Liver (tissue), 3 donors: ENCODE measurements around the gene RASL10B.

ENCODE experiments used
- FOXA1 ChIP-seq: IDR thresholded peaks from 2 replicates; pipeline ENCODE4 v1.6.1; 2016; ENCODE audit warnings: antibody characterized with exemption
- GABPA ChIP-seq, 2 donors: IDR thresholded peaks in 1 of 2; conservative IDR thresholded peaks in 1 of 2; 2 replicates each; pipeline ENCODE4 v1.6.1; 2016; ENCODE audit warnings: antibody characterized with exemption in 2 of 2, mild to moderate bottlenecking in 1 of 2, moderate library complexity in 1 of 2
- YY1 ChIP-seq: IDR thresholded peaks from 2 replicates; pipeline ENCODE4 v1.6.1; 2016; ENCODE audit warnings: antibody characterized with exemption, mild to moderate bottlenecking
- TF ChIP-seq, protein P1 (sequence below): fragments of 150-350 bp; IDR thresholded peaks from 2 replicates; pipeline ENCODE4 v1.5.1; 2017; ENCODE audit warnings: improper control_type of control experiment, low read depth, low read length; ENCODE audit not compliant: missing input control
- TF ChIP-seq, protein P2 (sequence below): IDR thresholded peaks from 2 replicates; pipeline ENCODE4 v1.6.1; 2016; ENCODE audit warnings: antibody characterized with exemption, mild to moderate bottlenecking
- donor health status: healthy.
- donor health status: healthy.

DNA sequence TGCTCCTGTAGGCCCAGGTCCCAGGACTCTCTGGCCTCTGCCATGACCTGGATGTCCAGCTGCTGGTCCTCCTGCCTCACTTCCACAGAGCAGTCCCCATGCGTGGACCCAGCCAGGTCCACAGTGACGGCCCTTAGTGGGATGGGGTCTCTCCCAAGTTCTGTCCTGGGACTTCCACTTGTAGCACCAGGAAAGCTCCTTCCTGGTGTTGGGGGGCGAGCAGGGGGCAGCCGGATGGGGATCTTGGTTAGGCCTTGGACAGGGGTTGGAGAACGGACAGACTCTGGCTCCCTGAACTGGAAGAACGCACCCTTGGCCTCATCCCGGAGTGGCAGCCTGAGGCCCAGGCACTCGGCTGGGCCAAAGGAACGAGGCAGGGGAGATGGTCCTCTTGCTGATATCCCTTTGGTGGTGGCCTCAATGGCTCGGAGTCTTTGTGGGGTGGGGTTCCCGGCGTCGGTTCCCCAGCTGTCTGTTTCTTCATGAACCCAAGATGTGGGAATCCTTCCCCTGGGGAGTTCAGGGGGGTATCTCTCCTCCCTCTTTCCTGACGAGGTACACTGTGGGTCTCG is 14.4 kb downstream of the RASL10B start:
- TF ChIP-seq, protein P1, sequence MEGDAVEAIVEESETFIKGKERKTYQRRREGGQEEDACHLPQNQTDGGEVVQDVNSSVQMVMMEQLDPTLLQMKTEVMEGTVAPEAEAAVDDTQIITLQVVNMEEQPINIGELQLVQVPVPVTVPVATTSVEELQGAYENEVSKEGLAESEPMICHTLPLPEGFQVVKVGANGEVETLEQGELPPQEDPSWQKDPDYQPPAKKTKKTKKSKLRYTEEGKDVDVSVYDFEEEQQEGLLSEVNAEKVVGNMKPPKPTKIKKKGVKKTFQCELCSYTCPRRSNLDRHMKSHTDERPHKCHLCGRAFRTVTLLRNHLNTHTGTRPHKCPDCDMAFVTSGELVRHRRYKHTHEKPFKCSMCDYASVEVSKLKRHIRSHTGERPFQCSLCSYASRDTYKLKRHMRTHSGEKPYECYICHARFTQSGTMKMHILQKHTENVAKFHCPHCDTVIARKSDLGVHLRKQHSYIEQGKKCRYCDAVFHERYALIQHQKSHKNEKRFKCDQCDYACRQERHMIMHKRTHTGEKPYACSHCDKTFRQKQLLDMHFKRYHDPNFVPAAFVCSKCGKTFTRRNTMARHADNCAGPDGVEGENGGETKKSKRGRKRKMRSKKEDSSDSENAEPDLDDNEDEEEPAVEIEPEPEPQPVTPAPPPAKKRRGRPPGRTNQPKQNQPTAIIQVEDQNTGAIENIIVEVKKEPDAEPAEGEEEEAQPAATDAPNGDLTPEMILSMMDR: no peak
- TF ChIP-seq, protein P2, sequence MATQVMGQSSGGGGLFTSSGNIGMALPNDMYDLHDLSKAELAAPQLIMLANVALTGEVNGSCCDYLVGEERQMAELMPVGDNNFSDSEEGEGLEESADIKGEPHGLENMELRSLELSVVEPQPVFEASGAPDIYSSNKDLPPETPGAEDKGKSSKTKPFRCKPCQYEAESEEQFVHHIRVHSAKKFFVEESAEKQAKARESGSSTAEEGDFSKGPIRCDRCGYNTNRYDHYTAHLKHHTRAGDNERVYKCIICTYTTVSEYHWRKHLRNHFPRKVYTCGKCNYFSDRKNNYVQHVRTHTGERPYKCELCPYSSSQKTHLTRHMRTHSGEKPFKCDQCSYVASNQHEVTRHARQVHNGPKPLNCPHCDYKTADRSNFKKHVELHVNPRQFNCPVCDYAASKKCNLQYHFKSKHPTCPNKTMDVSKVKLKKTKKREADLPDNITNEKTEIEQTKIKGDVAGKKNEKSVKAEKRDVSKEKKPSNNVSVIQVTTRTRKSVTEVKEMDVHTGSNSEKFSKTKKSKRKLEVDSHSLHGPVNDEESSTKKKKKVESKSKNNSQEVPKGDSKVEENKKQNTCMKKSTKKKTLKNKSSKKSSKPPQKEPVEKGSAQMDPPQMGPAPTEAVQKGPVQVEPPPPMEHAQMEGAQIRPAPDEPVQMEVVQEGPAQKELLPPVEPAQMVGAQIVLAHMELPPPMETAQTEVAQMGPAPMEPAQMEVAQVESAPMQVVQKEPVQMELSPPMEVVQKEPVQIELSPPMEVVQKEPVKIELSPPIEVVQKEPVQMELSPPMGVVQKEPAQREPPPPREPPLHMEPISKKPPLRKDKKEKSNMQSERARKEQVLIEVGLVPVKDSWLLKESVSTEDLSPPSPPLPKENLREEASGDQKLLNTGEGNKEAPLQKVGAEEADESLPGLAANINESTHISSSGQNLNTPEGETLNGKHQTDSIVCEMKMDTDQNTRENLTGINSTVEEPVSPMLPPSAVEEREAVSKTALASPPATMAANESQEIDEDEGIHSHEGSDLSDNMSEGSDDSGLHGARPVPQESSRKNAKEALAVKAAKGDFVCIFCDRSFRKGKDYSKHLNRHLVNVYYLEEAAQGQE: no peak
- TF ChIP-seq YY1 (no peak), GABPA (IDR thresholded peaks at IDR 0.05 in 1 of 2, conservative IDR thresholded peaks at IDR 0.05 in 1 of 2) (no peak), FOXA1 (no peak)
